ENCODE data around the gene LENG9. TPM values are rescaled to one million over a fixed set of nuclear protein-coding genes. Genes with fewer than 3 reads are reported as not detected.

LENG9 gene
- total RNA-seq, 1 donor from 2014 or later: 3.9 TPM

GRCh38 chr19:54416695-54417491 lies 46.7 kb downstream of the LENG9 start:
- no peak for DNase-seq (ENCODE audit: extremely low spot score, unreplicated experiment)
- H3K27me3 Mint-ChIP-seq: peaks cover 58% of the 10 kb centered on the region
- peak overlapping the region; percentile 65 for H3K4me3 Mint-ChIP-seq
- peaks cover 5% of the 10 kb centered on the region for H3K36me3 Mint-ChIP-seq
- no peak for TF ChIP-seq CTCF (conservative IDR thresholded peaks at IDR 0.05)
- peaks cover 4% of the 10 kb centered on the region for H3K9me3 Mint-ChIP-seq
- no peak overlapping the region for H3K27ac Mint-ChIP-seq
- H3K4me1 Mint-ChIP-seq (ENCODE audit: unreplicated experiment): peaks cover 20% of the 10 kb centered on the region

- TF ChIP-seq CTCF (conservative IDR thresholded peaks at IDR 0.05): no peak
- Mint-ChIP-seq H3K4me1 (ENCODE audit: unreplicated experiment) (peaks cover 20% of the 10 kb centered on the region), H3K27me3 (peaks cover 57% of the 10 kb centered on the region), H3K4me3 (peak overlapping the region; percentile 78), H3K36me3 (peaks cover 5% of the 10 kb centered on the region), H3K9me3 (peaks cover 4% of the 10 kb centered on the region), H3K27ac (no peak overlapping the region)
- DNase-seq (ENCODE audit: extremely low spot score, unreplicated experiment): no peak
These were observed 47.5 kb downstream of the LENG9 start for GRCh38 chr19:54415901-54416673.

DNA sequence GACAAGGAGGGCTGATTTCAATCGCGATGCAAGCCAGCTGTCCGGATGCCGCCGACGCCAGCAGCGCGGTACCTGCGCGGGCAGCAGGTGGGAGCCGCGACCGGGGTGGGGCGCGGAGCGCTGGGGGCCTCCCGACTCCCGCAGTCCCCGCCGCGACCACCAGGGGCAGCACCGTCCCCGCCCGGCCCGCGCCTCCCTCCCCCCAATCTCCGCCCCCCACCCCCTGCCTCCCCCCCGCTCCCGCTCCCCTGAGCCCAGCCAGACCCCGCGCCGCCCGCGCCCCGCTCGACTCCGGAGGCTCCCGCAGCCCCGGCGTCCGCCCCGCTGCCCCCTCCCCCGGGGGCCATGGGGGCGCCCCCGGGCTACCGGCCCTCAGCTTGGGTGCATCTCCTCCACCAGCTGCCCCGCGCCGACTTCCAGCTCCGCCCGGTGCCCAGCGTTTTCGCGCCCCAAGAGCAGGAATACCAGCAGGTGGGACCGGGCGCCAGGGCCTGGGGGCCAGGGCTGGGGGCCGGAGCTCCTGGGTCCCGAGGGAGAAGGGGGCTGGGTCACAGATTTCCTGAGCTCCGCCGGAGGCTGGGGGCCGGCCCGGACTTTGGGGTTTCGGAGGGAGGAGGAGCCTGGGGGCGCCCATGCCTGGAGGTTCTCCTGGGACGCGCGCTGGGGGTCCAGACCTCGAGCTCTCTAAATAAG lies 48.2 kb downstream of the LENG9 start, which contains the start of gene TTYH1:
TSS of gene TTYH1 (plus strand) at position 257 of the 693 bp plus-strand sequence. CDS start at position 346, 89 bp downstream.
- peak; percentile 89 for TF ChIP-seq CTCF (conservative IDR thresholded peaks at IDR 0.05)
- no peak for DNase-seq (ENCODE audit: extremely low spot score, unreplicated experiment)
- peaks cover 5% of the 10 kb centered on the region for H3K36me3 Mint-ChIP-seq
- H3K9me3 Mint-ChIP-seq: peaks cover 4% of the 10 kb centered on the region
- H3K4me1 Mint-ChIP-seq (ENCODE audit: unreplicated experiment): peaks cover 20% of the 10 kb centered on the region
- peak within 1 kb of the TSS; percentile 78 for H3K4me3 Mint-ChIP-seq
- peaks cover 64% of the 10 kb centered on the region for H3K27me3 Mint-ChIP-seq
- H3K27ac Mint-ChIP-seq: no peak within 1 kb of the TSS

GRCh38 chr19:54414156-54414555 lies 49.4 kb downstream of the LENG9 start:
- TF ChIP-seq CTCF (conservative IDR thresholded peaks at IDR 0.05): no peak
- no peak overlapping the region for H3K27ac Mint-ChIP-seq
- no peak for DNase-seq (ENCODE audit: extremely low spot score, unreplicated experiment)
- peaks cover 4% of the 10 kb centered on the region for H3K9me3 Mint-ChIP-seq
- H3K4me1 Mint-ChIP-seq (ENCODE audit: unreplicated experiment): peaks cover 14% of the 10 kb centered on the region
- H3K36me3 Mint-ChIP-seq: peaks cover 5% of the 10 kb centered on the region
- peaks cover 63% of the 10 kb centered on the region for H3K27me3 Mint-ChIP-seq
- H3K4me3 Mint-ChIP-seq: no peak overlapping the region

- DNase-seq (ENCODE audit: extremely low spot score, unreplicated experiment): no peak
- H3K27me3 Mint-ChIP-seq: peaks cover 57% of the 10 kb centered on the region
- TF ChIP-seq CTCF (conservative IDR thresholded peaks at IDR 0.05): no peak
- H3K36me3 Mint-ChIP-seq: peaks cover 5% of the 10 kb centered on the region
- peaks cover 4% of the 10 kb centered on the region for H3K9me3 Mint-ChIP-seq
- no peak overlapping the region for H3K27ac Mint-ChIP-seq
- no peak overlapping the region for H3K4me3 Mint-ChIP-seq
- peaks cover 9% of the 10 kb centered on the region for H3K4me1 Mint-ChIP-seq (ENCODE audit: unreplicated experiment)
These were observed 50.7 kb downstream of the LENG9 start for GRCh38 chr19:54412877-54413276.
